NCI-H2227 (cell line): ENCODE measurements around the gene JMJD8.

ENCODE experiments used
- DNase-seq: peaks from one replicate; lab custom pipeline; 2025; ENCODE audit not compliant: unreplicated experiment; lab: John Stamatoyannopoulos, UW

The JMJD8 gene, protein sequence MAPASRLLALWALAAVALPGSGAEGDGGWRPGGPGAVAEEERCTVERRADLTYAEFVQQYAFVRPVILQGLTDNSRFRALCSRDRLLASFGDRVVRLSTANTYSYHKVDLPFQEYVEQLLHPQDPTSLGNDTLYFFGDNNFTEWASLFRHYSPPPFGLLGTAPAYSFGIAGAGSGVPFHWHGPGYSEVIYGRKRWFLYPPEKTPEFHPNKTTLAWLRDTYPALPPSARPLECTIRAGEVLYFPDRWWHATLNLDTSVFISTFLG

DNA sequence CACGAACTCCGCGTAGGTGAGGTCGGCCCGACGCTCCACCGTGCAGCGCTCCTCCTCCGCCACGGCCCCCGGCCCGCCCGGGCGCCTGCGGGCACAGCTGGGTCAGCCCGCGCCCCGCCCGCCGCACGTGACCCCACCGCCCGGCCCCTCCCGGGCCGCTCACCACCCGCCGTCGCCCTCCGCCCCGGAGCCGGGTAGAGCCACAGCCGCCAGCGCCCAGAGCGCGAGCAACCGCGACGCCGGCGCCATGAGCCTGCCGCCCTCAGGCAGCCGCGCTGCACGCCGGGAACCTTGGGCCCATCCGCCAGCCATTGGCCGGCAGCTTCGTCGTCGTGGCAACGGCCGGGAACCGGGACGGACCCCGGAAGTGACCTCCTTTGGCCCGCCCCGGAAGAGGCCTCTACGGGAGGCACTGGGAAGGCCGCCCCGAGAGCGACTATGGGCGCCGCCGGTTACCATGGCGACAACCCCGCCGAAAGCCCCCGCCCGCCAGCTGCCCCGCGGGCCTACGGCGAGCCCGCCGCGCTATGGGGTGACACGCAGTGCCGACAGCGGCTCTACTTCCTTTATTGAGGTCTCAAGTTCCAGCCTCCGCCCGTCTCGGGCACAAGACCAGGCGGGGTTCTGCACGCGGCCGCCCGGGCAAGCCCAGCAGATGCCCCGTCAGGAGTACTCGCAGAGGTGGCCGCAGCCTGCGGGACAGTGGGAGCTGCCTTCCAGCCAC is at the start of gene JMJD8:
Gene JMJD8, minus strand, starts transcription at position 264 of the 724 bp plus-strand sequence. Its CDS starts 15 bp downstream, at position 249.
- DNase-seq, result peak; percentile 91

DNA sequence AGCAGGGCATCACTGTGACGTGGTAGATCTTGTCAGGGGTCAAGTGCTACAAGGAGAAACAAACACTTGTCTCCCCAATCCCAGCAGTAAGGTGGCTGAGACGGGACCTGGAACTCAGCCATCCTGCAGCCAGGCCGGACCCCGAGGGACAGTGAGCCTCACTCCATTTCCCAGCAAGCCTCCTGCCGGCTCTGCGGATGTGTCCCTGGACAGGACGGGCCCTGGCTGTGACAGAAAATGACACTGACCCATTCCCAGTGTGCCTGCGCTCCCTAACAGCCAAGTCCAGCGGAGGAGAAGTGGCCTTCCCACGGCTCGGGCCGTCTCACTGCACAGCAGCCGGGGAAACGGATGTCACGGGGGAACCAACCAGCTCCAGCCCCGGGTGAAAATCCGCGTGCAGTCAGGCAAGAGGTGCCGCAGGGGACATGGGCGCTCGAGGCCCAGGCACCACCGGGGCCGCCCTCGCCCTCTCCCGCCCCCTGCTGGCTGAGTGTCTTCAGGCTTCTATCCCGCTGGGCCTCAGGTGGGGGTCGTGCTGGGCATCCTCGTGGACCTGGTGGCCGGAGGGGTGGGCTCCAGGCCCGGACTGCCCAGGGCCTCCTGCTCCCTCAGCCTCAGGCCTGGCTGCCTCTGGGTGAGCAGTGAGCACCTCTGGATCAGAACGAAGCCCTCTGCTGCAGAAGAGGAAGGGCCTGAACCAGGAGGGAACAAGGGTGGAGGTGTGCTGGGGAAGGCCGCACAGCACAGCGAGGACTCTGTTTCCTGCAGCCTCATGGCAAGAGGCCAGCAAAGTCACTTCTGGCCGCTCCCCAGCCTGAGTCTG is 49.5 kb upstream of the JMJD8 start:
- DNase-seq, result no peak

DNA sequence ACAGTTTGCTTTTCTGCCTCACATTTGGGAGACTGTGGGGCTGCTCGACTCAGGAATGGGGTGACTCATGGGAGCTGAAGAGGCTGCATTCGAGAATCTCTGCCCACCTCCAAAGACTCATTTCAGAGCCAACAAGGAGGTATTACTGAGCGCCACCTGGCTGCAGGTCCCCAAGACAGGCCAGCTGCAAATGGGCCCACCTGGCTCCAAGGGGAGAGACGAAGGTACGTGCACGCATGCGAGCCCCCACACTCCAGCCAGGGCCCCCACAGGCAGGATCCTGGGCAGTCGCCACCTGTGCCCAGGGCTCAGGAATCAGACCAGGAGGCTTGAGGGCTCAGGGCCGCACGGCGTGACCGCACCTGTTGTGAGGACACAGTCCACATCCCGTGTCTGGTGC is 48.8 kb upstream of the JMJD8 start:
- DNase-seq, result no peak

DNA sequence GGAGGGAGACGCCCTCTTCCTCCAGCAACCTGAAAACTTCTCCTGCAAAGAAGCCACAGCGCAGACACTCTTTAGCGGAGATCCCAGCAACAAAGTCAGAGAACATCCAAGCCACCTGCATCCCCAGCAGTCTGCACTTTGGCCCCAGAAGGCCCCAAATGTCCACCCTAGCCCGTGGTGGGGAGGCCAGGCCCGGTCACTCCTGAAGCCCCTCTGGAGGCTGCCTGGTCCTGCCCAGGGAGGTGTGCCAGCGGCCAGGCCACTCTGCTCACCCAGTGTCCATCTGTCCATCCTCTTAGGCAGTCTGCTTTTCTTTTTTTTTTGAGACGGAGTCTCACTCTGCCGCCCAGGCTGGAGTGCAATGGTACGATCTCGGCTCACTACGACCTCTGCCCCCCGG is 48.2 kb upstream of the JMJD8 start:
- no peak for DNase-seq

DNA sequence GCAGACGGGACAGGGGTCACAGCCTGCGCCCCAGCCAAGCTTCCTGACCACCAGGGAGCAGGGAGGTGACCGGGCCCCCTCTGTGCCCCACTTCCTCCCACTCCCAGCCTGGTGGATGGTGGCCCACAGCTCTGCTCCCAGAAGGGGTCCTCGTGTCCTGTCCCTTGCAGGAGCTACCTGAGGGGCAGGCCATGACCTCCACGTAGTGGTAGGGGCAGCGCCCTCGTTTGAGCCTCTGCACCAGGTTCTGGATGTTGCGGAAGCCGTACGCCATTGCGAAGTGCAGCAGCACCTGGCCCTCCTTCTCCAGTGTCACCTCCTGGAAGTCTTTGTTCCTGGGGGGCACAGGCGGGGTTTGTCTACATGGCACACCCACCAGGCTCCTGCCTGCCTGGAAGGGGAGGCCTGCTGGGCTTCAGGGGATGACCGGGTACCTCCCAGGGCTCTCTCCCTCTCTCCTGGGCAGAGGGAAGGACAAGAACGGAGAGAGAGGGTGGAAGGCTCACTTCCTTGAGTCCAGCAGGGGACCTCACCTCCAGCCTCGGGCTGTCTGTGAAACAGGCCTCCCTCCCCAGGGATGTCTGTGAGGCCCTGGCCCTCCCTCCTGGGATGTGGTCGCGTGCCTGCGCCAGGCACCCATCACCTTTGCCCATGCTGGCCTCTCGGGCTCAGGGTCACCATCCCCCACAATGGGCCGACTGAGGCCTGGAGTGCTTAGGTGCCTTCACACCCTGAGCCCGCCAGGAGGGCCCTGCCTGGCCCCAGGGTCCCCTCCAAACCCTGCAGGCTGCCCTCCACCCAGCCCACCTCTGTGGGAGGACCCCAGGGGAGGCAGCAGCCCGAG is 46.8 kb upstream of the JMJD8 start:
- no peak for DNase-seq

DNA sequence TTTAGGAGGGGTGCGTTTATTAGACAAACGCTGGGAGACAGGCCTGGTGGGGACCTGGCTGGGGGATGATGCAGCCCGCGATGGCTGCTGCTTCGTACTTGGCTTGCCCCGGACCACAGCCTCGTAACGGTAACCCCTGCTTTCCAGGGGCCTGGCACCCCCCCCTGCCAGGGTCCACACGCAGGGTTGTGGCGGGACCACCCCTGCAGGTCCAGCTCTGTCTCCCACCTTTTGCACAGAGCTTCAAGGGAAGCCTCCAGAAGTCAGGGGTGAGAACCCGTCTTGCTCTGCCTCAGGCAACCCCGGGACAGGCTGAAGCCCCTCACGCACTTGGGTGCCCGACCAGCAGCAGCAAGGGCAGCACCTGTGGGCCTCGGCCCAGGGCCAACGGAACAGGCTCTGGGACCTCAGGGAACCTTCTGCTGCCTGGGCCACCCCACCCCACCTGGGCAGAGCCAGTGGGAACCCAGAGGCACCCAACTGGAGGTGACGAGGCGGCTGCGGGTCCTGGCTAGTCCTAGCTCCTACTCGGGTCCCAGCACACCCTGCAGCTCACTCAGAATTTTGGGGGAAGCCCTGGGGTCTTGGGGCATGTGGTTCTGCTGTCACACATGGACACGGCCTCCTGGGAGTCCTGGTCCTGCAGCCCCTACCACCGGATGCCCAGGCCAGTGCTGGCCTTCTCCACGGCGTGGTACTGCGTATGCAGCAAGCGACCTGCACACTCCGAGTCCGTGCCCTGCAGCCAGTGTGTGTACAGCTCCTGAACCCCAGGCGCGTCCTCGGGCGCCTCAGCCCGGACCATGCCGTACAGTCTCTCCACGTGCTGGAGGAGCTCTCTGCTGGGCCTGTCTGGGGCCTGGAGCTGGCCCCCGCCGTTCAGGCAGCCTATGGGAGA is 45.9 kb upstream of the JMJD8 start:
- no peak for DNase-seq

DNA sequence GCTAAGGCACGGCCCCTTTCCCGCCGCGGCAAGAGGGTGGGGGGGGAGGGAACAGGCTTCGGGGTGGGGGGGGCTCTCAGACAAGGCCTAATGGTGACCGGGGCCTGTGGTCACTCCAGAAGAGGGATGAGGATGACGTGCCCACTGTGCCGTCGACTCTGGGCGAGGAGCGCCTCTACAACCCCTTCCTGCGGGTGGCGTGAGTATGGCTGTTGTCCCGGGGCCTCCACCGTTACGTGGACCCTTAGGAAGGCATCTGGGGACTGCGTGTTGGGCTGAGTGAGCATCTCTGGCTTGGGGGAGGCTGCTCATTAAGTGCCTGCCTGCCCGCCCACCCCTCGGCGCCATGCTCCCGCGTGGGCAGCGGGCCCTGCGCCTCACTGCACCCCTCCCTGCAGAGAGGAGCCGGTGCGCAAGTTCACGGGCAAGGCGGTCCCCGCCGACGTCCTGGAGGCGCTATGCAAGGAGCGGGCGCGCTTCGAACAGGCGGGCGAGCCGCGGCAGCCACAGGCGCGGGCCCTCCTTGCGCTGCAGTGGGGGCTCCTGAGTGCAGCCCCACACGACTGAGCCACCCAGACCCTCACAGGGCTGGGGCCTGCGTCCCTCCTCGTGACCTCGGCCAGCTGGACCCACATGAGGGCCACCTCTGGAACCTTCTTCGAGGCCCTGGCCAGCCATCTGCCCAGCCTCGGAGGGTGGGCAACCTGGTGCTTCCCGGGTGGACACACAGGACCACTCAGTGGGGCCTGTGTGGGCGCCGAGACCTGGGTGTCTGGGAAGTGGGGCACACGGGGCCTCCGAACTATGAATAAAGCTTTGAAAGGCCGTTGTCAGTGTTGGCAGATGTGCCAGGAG is 45.0 kb upstream of the JMJD8 start:
- no peak for DNase-seq

DNA sequence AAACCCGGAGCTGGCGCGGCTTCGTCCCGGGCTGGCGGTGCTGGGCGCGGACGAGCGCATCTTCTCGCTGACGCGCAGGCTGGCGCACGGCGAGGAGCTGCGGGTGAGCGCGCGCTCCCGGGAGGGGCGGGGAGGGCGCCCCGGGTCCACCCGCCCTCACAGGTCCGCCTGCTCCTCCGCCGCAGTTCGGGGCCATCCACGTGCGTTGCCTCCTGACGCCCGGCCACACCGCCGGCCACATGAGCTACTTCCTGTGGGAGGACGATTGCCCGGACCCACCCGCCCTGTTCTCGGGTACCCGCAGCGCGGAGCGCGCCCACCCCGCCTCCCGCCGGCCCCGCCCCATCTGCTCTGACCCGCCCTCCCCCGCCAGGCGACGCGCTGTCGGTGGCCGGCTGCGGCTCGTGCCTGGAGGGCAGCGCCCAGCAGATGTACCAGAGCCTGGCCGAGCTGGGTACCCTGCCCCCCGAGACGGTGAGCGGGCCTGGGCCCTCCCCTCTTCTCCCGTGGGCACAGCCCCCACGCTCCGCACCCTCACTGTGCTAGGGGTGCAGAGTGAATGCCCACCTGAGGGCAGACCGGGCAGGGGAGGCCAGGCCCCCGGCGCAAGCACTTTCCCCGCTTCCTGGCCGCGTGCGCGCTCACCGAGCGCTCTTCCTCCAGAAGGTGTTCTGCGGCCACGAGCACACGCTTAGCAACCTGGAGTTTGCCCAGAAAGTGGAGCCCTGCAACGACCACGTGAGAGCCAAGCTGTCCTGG is 44.2 kb upstream of the JMJD8 start:
- peak; percentile 89 for DNase-seq

DNA sequence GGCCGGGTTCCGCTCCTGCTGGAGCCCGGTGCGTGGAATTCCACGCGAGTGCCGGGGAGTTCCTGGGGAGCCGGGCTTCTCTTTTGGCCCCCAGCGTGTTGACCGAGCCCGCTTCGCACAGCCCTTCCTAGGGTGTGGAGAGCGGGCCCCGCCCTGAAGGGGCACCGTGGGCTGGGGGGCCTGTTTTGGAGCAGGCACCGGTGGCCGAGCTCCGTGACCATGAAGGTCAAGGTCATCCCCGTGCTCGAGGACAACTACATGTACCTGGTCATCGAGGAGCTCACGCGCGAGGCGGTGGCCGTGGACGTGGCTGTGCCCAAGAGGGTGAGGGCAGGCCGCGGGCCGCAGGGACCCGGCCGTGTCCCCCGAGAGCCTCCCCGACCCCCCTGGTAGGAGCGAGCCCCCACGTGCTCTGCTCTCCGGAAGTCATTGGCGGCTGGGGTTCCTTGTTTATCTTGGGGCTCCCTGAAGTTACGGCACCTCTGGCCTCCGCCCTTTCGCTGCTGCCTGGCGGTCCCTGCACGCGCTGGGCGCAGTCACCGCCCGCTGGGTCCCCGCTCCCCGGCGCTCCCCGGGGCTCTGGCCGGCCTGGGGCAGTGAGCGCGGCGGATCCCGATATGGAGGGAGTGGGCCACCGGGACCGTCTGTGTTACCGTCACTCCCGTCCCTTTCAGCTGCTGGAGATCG is 43.3 kb upstream of the JMJD8 start:
- DNase-seq, result peak; percentile 62

DNA sequence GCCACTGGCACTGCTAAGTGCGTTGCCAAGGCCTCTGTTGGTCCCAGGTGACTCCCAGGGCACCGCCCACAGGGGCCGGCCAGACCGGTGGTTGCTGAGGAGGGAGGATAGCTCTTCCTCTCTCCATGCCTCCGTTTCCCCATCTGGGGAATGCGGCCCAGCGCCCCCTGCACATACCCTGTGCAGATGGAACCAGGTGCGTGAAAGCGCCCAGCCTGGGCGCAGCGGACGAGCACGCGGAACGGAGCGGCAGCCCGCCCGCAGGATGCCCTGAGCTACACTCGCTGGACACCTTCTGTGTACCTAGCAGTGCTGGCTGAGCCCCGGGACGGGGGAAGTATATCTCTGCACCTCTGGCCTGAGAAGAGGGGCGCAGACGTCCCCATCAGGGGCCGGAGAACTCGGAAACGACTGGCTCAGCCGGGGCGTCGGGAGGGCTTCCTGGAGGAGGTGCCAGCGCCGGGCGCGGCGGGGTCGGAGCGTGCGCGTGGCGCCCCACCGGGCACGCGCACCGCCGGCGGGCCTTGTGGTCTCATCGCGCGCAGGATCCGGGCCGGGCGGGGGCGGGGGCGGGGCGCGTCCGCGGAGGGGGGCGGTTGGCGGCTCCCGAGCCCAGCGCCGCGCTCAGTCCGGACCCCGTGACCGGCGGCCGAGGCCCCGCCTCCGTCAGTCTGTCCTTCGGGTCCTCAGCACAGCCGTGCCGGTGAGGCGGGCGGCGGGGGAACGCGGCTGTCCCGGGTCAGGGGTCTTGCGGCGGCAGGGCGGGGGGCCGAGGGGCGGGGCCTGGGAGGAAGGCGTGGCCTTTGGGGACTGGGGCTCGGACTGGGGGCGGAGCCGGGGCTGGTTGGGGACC is 42.5 kb upstream of the JMJD8 start, which contains the start of the genes CCDC78 and HAGHL:
Gene CCDC78, minus strand, starts transcription at position 6 of the 853 bp plus-strand sequence. CDS start 76 bp downstream, outside the sequence.
Gene HAGHL, plus strand, starts transcription at position 669 of the 853 bp plus-strand sequence. CDS start 404 bp downstream, outside the sequence.
- DNase-seq, result peak; percentile 88

DNA sequence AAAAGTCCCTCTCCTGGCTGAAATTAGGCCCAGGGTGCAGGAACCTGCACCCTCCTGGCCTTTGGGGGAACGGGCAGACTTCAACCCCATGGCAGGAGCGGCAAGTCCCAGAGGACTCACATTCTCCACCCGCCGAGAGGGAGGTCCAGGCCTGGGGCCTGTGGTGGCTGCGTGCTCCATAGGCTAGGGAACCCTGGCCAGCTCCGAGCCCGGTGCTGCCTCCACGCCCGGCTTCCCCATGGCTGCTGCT is 42.0 kb upstream of the JMJD8 start:
- DNase-seq, result no peak

DNA sequence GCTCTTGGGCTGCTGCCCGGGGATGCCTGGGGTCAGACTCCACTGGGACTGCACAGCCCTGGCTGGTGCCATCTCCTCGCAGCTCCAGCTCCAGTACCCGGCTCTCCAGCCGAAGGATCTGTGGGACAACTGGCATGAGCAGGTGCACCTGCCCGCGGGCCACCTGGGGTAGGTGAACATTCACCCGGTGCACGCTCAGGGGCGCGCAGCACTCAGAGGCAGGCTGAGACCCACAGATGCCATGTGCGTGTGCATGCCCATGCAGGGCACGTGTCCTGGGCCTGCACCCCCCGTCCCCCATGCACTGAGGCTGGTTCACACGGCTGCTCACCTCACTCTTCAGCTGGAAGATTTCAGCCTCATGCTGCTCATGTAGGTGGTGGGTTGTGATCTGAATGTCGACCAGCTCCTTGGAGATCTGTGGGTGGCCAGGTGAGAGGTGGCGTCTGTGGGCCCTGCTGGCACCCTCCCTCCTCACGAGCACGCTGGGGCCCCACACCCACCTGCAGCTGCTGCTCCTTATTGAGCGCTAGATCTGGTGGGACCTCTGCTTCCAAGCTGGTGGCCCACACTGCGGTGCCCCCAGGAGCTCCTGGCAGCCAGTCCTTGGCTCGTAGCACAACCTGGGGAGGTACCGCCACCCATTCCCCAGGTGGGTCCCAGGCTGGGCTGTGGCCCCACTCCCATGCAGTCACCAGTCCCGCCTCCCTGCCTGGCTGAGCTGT is 41.5 kb upstream of the JMJD8 start:
- no peak for DNase-seq

DNA sequence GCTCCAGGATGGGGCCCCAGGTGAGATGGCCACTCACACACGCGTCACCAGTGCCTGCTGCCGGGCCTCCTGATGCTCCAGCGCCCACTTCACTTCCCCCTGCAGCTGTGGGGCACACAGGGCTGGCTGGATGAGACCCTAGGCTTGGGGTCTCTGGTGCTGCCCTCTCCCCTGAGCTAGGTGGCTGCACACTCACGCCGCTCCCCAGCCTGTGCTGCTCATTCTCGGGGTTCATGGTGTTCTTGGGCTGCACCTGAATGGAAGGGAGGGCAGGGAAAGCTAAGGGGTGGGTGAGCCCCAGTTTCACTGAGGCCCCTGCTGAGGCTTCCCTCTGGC is 40.9 kb upstream of the JMJD8 start:
- DNase-seq, result no peak

DNA sequence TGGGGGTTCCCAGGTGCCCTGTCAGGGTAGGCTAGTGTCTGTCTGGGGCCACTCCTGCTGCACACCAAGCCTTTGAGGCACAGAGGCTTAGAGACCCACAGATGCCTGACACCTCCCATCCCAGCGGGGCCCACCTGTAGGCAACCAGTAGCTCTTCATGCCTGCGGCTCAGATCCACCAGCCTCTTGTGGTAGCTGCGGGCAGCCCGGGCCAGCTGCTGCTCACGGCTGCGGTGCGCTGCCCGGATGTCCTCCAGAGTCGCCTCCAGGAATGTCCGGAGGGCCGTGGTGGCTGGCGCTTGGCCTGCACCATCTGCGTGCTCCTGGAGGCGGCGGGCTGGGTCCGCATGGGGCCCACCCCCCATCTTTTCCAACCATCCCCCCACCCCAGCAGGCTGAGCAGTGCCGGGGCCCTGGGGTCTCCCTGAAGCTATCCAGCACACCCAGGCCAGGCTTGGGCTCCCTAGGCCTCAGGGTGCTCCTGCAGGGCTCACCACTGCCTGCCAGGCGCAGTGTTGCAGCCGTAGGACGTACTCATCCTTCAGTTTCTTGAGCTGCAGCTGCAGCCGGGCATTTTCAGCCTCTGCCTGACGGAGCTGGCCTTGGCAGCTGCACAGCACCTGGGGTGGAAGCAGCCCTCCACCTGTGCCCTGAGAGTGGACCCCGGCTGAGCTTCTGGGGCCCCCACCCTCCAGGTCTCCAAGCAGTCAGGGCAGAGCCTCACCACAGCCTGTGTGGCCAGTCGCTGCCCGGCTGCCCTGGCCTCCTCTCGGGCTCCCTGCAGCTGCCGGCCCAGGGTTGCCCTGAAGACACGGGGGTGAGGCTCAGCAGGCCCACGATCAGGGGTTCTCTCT is 40.3 kb upstream of the JMJD8 start:
- peak; percentile 53 for DNase-seq

DNA sequence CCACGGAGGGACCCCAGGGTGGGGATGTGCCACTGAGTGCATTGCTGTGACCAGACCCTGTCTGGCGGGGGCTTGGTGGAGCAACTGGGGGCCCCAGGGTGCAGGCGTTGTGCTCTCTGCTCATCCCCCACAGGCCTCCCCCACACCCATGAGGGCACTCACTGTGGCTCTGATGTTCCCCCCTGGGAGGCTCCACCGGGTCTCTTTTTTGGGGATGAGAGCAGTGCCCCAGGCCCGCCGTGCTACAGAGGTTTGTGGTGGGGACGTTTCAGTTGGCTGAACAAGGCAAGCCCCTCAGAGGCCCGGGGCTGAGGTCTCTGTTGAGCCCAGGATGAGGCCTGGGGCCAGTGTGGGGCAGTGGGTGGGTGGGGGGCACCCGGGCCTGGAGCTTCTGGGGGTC is 39.6 kb upstream of the JMJD8 start:
- DNase-seq, result no peak
